Kidney epithelial cell (primary cell): Measurements from ENCODE around the gene CEP68. TPM values are rescaled to one million over a fixed set of nuclear protein-coding genes. Genes with fewer than 3 reads are reported as not detected.
"Not testable (repeated sequence)": the region's sequence is repeated elsewhere in the genome, so short reads cannot be mapped to it uniquely, and the experiment has no call there.

Source experiments
- DNase-seq: peaks from one replicate; pipeline ENCODE4 v3.0.0-alpha.2; 2010; ENCODE audit warnings: low read depth
- H3K27me3 ChIP-seq: 2 replicates; pipeline ENCODE4 v1.6.0; 2011; ENCODE audit warnings: low read length; ENCODE audit not compliant: control insufficient read depth, insufficient read depth
- H3K36me3 ChIP-seq: 2 replicates; pipeline ENCODE4 v1.5.1; 2011; ENCODE audit warnings: low read length; ENCODE audit not compliant: control insufficient read depth, insufficient read depth
- H3K4me3 ChIP-seq: 2 replicates; pipeline ENCODE4 v1.5.1; 2011; ENCODE audit warnings: low read depth, mild to moderate bottlenecking, control low read depth, low read length
- CTCF ChIP-seq: IDR thresholded peaks from 2 replicates; pipeline ENCODE4 v1.5.1; 2011; ENCODE audit warnings: mild to moderate bottlenecking, moderate library complexity, low read length, control low read depth, inconsistent platforms; ENCODE audit not compliant: insufficient read depth, poor library complexity, severe bottlenecking
- total RNA-seq: library from RNA; depleted of rRNA; stranded (reverse); fragments of >200 nt; gene quantifications from 2 replicates; pipeline ENCODE4 v1.2.3, GENCODE V29; 2015

Gene CEP68
- total RNA-seq, 1 donor from 2014 or later, result 5.2 TPM

- DNase-seq, result no peak
- no peaks in the 10 kb centered on the region for H3K27me3 ChIP-seq
These were observed 38.1 kb upstream of the CEP68 start for GRCh38 chr2:65018141-65018582.

GRCh38 chr2:65019010-65019409 is 37.2 kb upstream of the CEP68 start:
- no peak for TF ChIP-seq CTCF
- H3K4me3 ChIP-seq, result no peak overlapping the region
- H3K27me3 ChIP-seq, result no peaks in the 10 kb centered on the region
- no peaks in the 10 kb centered on the region for H3K36me3 ChIP-seq
- DNase-seq, result no peak

More at GRCh38 chr2:65018141-65018582, 38.1 kb upstream of the CEP68 start:
- TF ChIP-seq CTCF, result no peak
- H3K4me3 ChIP-seq, result no peak overlapping the region
- H3K36me3 ChIP-seq, result no peaks in the 10 kb centered on the region

- no peaks in the 10 kb centered on the region for H3K36me3 ChIP-seq
- TF ChIP-seq CTCF, result no peak
- H3K27me3 ChIP-seq, result no peaks in the 10 kb centered on the region
- DNase-seq, result no peak
- H3K4me3 ChIP-seq, result no peak overlapping the region
These were observed 36.5 kb upstream of the CEP68 start for GRCh38 chr2:65019675-65020195.

GRCh38 chr2:65020251-65020650 is 36.0 kb upstream of the CEP68 start:
- DNase-seq, H3K27me3 ChIP-seq, H3K4me3 ChIP-seq, H3K36me3 ChIP-seq: not testable (repeated sequence)

- H3K27me3 ChIP-seq, result no peaks in the 10 kb centered on the region
- no peak for TF ChIP-seq CTCF
- no peak for DNase-seq
- no peaks in the 10 kb centered on the region for H3K36me3 ChIP-seq
- H3K4me3 ChIP-seq, result no peak overlapping the region
These were observed 35.2 kb upstream of the CEP68 start for GRCh38 chr2:65020943-65021528.

GRCh38 chr2:65021709-65022108 is 34.5 kb upstream of the CEP68 start:
- Histone ChIP-seq H3K4me3 (no peak overlapping the region), H3K27me3 (no peaks in the 10 kb centered on the region), H3K36me3 (no peaks in the 10 kb centered on the region)
- TF ChIP-seq CTCF, result no peak
- DNase-seq, result no peak
